Spleen (tissue), 11 donors: ENCODE results near the gene FXYD3. TPM values are rescaled to one million over a fixed set of nuclear protein-coding genes. Genes with fewer than 3 reads are reported as not detected.
"Not testable (repeated sequence)": the region's sequence is repeated elsewhere in the genome, so short reads cannot be mapped to it uniquely, and the experiment has no call there.

ENCODE experiments used
- DNase-seq: peaks from one replicate; pipeline ENCODE4 v3.0.0-alpha.2; 2020
- H3K27ac ChIP-seq, 8 donors: fragments of 200-600 bp; sonication (generic) in 7 of 8; 1 replicate in 4 of 8; 2 replicates in 4 of 8; pipeline versions ENCODE4 v1.5.0 to v1.8.0; 2016 to 2021; ENCODE audit warnings: inconsistent platforms in 4 of 8, mild to moderate bottlenecking in 4 of 8, moderate library complexity in 1 of 8
- H3K27me3 ChIP-seq, 7 donors: fragments of 200-600 bp; sonication (generic) in 6 of 7; replicated peaks in 1 of 7; 1 replicate in 4 of 7; 2 replicates in 3 of 7; pipeline versions ENCODE4 v1.5.0 to v1.8.0; 2016 to 2021; ENCODE audit warnings: inconsistent platforms in 3 of 7, mild to moderate bottlenecking in 1 of 7
- H3K36me3 ChIP-seq, 6 donors: fragments of 200-600 bp; sonication (generic) in 5 of 6; 1 replicate in 4 of 6; 2 replicates in 2 of 6; pipeline versions ENCODE4 v1.5.0 to v1.8.0; 2016 to 2021; ENCODE audit warnings: inconsistent platforms in 2 of 6
- H3K4me1 ChIP-seq, 6 donors: fragments of 200-600 bp; sonication (generic) in 5 of 6; 1 replicate in 3 of 6; 2 replicates in 3 of 6; pipeline versions ENCODE4 v1.5.0 to v1.8.0; 2016 to 2021; ENCODE audit warnings: inconsistent platforms in 3 of 6
- H3K4me3 ChIP-seq, 8 donors: fragments of 200-600 bp; sonication (generic) in 7 of 8; 1 replicate in 4 of 8; 2 replicates in 4 of 8; pipeline versions ENCODE4 v1.5.0 to v1.8.0; 2016 to 2021; ENCODE audit warnings: inconsistent platforms in 4 of 8, mild to moderate bottlenecking in 4 of 8, moderate library complexity in 2 of 8
- H3K9me3 ChIP-seq, 8 donors: fragments of 200-600 bp; sonication (generic) in 7 of 8; 1 replicate in 4 of 8; 2 replicates in 4 of 8; pipeline versions ENCODE4 v1.5.0 to v1.8.0; 2016 to 2021; ENCODE audit warnings: inconsistent platforms in 4 of 8
- POLR2A ChIP-seq, 3 donors: fragments of 450-650 bp; IDR thresholded peaks; one replicate each; pipeline ENCODE4 v1.5.1; 2017; ENCODE audit warnings: antibody characterized with exemption in 3 of 3, mild to moderate bottlenecking in 1 of 3
- POLR2AphosphoS5 ChIP-seq, 3 donors: sonication (generic); formaldehyde crosslinking; IDR thresholded peaks; one replicate each; pipeline ENCODE4 v1.5.1; 2017; ENCODE audit warnings: antibody characterized with exemption in 3 of 3
- WGBS, 5 donors: extraction: QIAGEN DNeasy Blood & Tissue Kit in 3 of 5; methylation state at CpG; one replicate each; pipeline versions ENCODE4 v1.1.5 to v1.1.7; 2013 to 2018; 5-methylcytosine and 5-hydroxymethylcytosine counted together
- intact Hi-C: fragments of 100-400 bp; cut with DNase I; formaldehyde crosslinking; loops from one replicate; pipeline ENCODE4 v1.15.0; 2023; ENCODE audit warnings: low total_unique reads
- polyA plus RNA-seq, 3 donors: library from polyadenylated mRNA; stranded (reverse); fragments of 200-250 nt; gene quantifications; one replicate each; pipeline ENCODE4 v1.2.1, GENCODE V29; 2013
- total RNA-seq, 7 donors: library from RNA; depleted of rRNA in 3 of 7; stranded (reverse); fragments of >200 nt in 3 of 7; fragmentation: NEBNext Ultra II Directional in 4 of 7; extraction: Animal tissue kit (Norgen Biotek cat#: 25700) in 4 of 7; gene quantifications; one replicate each; pipeline versions ENCODE4 v1.1.0 to v1.2.1, GENCODE V29; 2016 to 2021
- TF ChIP-seq, protein P1 (sequence below), 11 experiments: fragments of 200-600 bp in 7 of 11; fragments of 450-650 bp in 4 of 11; sonication (generic) in 4 of 11; IDR thresholded peaks in 8 of 11; conservative IDR thresholded peaks in 3 of 11; 1 replicate in 7 of 11; 2 replicates in 4 of 11; pipeline versions ENCODE4 v1.4.0 to v1.8.0; 2016 to 2021; ENCODE audit warnings: antibody characterized with exemption in 11 of 11, inconsistent platforms in 4 of 11, mild to moderate bottlenecking in 1 of 11
- donor health status: healthy with polysubstance abuse.
- donor health status: DM: no; HTN: no; CAD: no; lungs with moderate emphysema.
- donor health status: DM: no; HTN: no; CAD: no.
- donor health status: Bipolar disorder and iron deficiency.
- donor health status: healthy.
- donor health status: DM: no; HTN: no; CAD: no.
- donor health status: DM: yes; HTN: yes; CAD: no.

The FXYD3 gene
- total and polyA plus RNA-seq, 10 donors: 0.33 to 1.5 (median 0.70) TPM; not detected in 7

- TF ChIP-seq POLR2A (IDR thresholded peaks at IDR 0.05) (no peak), POLR2AphosphoS5 (IDR thresholded peaks at IDR 0.05) (no peak)
- TF ChIP-seq, protein P1, sequence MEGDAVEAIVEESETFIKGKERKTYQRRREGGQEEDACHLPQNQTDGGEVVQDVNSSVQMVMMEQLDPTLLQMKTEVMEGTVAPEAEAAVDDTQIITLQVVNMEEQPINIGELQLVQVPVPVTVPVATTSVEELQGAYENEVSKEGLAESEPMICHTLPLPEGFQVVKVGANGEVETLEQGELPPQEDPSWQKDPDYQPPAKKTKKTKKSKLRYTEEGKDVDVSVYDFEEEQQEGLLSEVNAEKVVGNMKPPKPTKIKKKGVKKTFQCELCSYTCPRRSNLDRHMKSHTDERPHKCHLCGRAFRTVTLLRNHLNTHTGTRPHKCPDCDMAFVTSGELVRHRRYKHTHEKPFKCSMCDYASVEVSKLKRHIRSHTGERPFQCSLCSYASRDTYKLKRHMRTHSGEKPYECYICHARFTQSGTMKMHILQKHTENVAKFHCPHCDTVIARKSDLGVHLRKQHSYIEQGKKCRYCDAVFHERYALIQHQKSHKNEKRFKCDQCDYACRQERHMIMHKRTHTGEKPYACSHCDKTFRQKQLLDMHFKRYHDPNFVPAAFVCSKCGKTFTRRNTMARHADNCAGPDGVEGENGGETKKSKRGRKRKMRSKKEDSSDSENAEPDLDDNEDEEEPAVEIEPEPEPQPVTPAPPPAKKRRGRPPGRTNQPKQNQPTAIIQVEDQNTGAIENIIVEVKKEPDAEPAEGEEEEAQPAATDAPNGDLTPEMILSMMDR (IDR thresholded peaks at IDR 0.05 in 8 of 11, conservative IDR thresholded peaks at IDR 0.05 in 3 of 11): no peak
- Histone ChIP-seq H3K27me3 (no peaks in the 10 kb centered on the region), H3K27ac (no peak overlapping the region), H3K4me3 (no peak overlapping the region), H3K36me3 (no peaks in the 10 kb centered on the region), H3K9me3 (no peaks in the 10 kb centered on the region), H3K4me1 (no peaks in the 10 kb centered on the region)
- intact Hi-C loops: no loop called here
- WGBS, 5 donors: 77 to 84% (median 82%) methylated on average over 11 to 16 of the region's 16 CpGs
- DNase-seq: no peak
These were observed 14.8 kb upstream of the FXYD3 start for GRCh38 chr19:35100588-35101533.

DNA sequence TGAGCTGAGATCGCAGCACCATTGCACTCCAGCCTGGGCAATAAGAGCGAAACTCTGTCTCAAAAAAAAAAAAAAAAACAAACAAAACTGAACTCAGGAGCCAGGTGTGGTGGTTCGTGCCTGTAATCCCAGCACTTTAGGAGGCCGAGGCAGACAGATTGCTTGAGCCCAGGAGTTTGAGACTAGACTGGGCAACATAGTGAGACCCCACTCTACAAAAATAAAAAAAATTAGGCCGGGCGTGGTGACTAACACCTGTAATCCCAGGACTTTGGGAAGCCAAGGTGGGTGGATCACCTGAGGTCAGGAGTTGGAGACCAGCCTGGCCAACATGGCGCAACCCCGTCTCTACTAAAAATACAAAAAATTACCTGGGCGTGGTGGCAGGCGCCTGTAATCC lies 13.7 kb upstream of the FXYD3 start:
- H3K9me3 ChIP-seq, H3K27ac ChIP-seq, intact Hi-C loops, H3K36me3 ChIP-seq, H3K4me3 ChIP-seq, H3K27me3 ChIP-seq, H3K4me1 ChIP-seq, DNase-seq: not testable (repeated sequence)
- 94 to 98% (median 98%) methylated on average over 10 of the region's 10 CpGs for WGBS, 5 donors

DNA sequence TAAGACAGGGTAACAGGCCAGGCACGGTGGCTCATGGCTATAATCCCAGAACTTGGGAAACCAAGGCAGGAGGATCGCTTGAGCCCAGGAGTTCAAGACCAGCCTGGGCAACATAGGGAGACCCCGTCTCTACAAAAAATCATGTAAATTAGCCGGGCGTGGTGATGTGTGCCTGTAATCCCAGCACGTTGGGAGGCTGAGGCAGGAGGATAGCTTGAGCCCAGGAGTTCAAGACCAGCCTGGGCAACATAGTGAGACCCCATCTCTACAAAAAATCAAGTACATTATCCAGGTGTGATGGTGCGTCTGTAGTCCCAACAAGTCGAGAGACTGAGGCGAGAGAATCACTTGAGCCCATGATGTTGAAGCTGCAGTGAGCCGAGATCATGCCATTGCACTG lies 12.0 kb upstream of the FXYD3 start:
- H3K27me3 ChIP-seq, DNase-seq, intact Hi-C loops, H3K36me3 ChIP-seq, H3K9me3 ChIP-seq, H3K27ac ChIP-seq, H3K4me1 ChIP-seq, H3K4me3 ChIP-seq: not testable (repeated sequence)
- WGBS, 5 donors: 77 to 82% (median 79%) methylated on average over 10 of the region's 10 CpGs

DNA sequence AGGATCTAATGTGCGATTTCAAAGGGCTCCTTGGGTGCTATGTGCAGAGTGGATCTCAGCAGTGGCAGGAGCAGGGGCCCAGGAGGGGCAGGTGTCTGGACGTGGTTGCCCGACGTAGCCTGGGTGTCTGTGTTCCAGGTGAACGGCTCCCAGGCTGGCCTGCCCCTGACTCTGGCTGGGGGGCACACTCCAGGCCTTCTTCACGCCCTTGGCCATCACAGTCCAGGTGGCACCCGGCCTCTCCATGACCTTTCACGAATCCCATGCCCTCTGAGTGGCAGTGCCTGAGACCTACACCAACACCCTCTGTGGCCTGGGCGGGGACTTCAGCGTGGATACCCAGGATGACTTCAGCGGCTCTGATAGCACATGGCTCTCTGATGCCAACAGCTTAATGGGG lies 11.3 kb upstream of the FXYD3 start:
- DNase-seq: no peak
- no peaks in the 10 kb centered on the region for H3K9me3 ChIP-seq
- no peaks in the 10 kb centered on the region for H3K36me3 ChIP-seq
- no peak overlapping the region for H3K27ac ChIP-seq
- H3K4me3 ChIP-seq: no peak overlapping the region
- WGBS, 5 donors: 87 to 93% (median 90%) methylated on average over 8 to 11 of the region's 11 CpGs
- no peaks in the 10 kb centered on the region for H3K4me1 ChIP-seq
- intact Hi-C loops: no loop called here
- peaks cover 0 to 2% (median 0%) of the 10 kb centered on the region in 7 donors for H3K27me3 ChIP-seq
- TF ChIP-seq POLR2A (IDR thresholded peaks at IDR 0.05): no peak
- TF ChIP-seq, protein P1 (IDR thresholded peaks at IDR 0.05 in 8 of 11, conservative IDR thresholded peaks at IDR 0.05 in 3 of 11): no peak
- no peak for TF ChIP-seq POLR2AphosphoS5 (IDR thresholded peaks at IDR 0.05)

- TF ChIP-seq, protein P1 (IDR thresholded peaks at IDR 0.05 in 8 of 11, conservative IDR thresholded peaks at IDR 0.05 in 3 of 11): no peak
- TF ChIP-seq POLR2A (IDR thresholded peaks at IDR 0.05) (no peak), POLR2AphosphoS5 (IDR thresholded peaks at IDR 0.05) (no peak)
- H3K36me3 ChIP-seq: no peaks in the 10 kb centered on the region
- intact Hi-C loops: no loop called here
- no peak overlapping the region for H3K4me3 ChIP-seq
- no peaks in the 10 kb centered on the region for H3K9me3 ChIP-seq
- peaks cover 0 to 9% (median 0%) of the 10 kb centered on the region in 7 donors for H3K27me3 ChIP-seq
- no peak overlapping the region for H3K27ac ChIP-seq
- 91 to 96% (median 94%) methylated on average over 6 of the region's 6 CpGs for WGBS, 5 donors
- no peak for DNase-seq
- H3K4me1 ChIP-seq: no peaks in the 10 kb centered on the region
These were observed 10.6 kb upstream of the FXYD3 start for GRCh38 chr19:35105047-35105410.
